Measurements from ENCODE around the gene EPHA4.
"Not testable (repeated sequence)": the region's sequence is repeated elsewhere in the genome, so short reads cannot be mapped to it uniquely, and the experiment has no call there.

EPHA4 gene

GRCh38 chr2:221539246-221539645 is 32.9 kb downstream of the EPHA4 start:
- no peak for DNase-seq (ENCODE audit: low read depth in 2 of 3, low spot score in 2 of 3)

- no peak for DNase-seq (ENCODE audit: low read depth in 2 of 3, low spot score in 2 of 3)
These were observed 36.3 kb downstream of the EPHA4 start for GRCh38 chr2:221535824-221536223.

- DNase-seq (ENCODE audit: low read depth in 2 of 3, low spot score in 2 of 3): no peak
These were observed 38.8 kb downstream of the EPHA4 start for GRCh38 chr2:221533299-221533698.

GRCh38 chr2:221532641-221533040 is 39.5 kb downstream of the EPHA4 start:
- no peak for DNase-seq (ENCODE audit: low read depth in 2 of 3, low spot score in 2 of 3)

GRCh38 chr2:221530653-221531037 is 41.5 kb downstream of the EPHA4 start:
- no peak for DNase-seq (ENCODE audit: low read depth in 2 of 3, low spot score in 2 of 3)

GRCh38 chr2:221529943-221530652 is 42.0 kb downstream of the EPHA4 start:
- no peak for DNase-seq (ENCODE audit: low read depth in 2 of 3, low spot score in 2 of 3)

- DNase-seq (ENCODE audit: low read depth in 2 of 3, low spot score in 2 of 3): no peak
These were observed 42.7 kb downstream of the EPHA4 start for GRCh38 chr2:221529177-221529942.

- no peak for DNase-seq (ENCODE audit: low read depth in 2 of 3, low spot score in 2 of 3)
These were observed 44.3 kb downstream of the EPHA4 start for GRCh38 chr2:221527776-221528309.

- DNase-seq (ENCODE audit: low read depth in 2 of 3, low spot score in 2 of 3): no peak
These were observed 47.9 kb downstream of the EPHA4 start for GRCh38 chr2:221524158-221524557.

- no peak for DNase-seq (ENCODE audit: low read depth in 2 of 3, low spot score in 2 of 3)
These were observed 50.8 kb downstream of the EPHA4 start for GRCh38 chr2:221521233-221521845.

GRCh38 chr2:221518935-221519625 is 53.0 kb downstream of the EPHA4 start:
- no peak for DNase-seq (ENCODE audit: low read depth in 2 of 3, low spot score in 2 of 3)

- no peak for DNase-seq (ENCODE audit: low read depth in 2 of 3, low spot score in 2 of 3)
These were observed 53.7 kb downstream of the EPHA4 start for GRCh38 chr2:221518201-221518934.

GRCh38 chr2:221517696-221518151 is 54.4 kb downstream of the EPHA4 start:
- peak; percentile 8 to 47 (median 29) for DNase-seq (ENCODE audit: low read depth in 2 of 3, low spot score in 2 of 3)

GRCh38 chr2:221517146-221517695 is 54.9 kb downstream of the EPHA4 start:
- no peak for DNase-seq (ENCODE audit: low read depth in 2 of 3, low spot score in 2 of 3)

- DNase-seq (ENCODE audit: low read depth in 2 of 3, low spot score in 2 of 3): no peak
These were observed 56.2 kb downstream of the EPHA4 start for GRCh38 chr2:221515864-221516263.

GRCh38 chr2:221514305-221515040 is 57.6 kb downstream of the EPHA4 start:
- DNase-seq (ENCODE audit: low read depth in 2 of 3, low spot score in 2 of 3): no peak

- DNase-seq (ENCODE audit: low read depth in 2 of 3, low spot score in 2 of 3): no peak
These were observed 58.9 kb downstream of the EPHA4 start for GRCh38 chr2:221513232-221513631.

GRCh38 chr2:221511325-221511724 is 60.8 kb downstream of the EPHA4 start:
- DNase-seq (ENCODE audit: low read depth in 2 of 3, low spot score in 2 of 3): not testable (repeated sequence)

- no peak for DNase-seq (ENCODE audit: low read depth in 2 of 3, low spot score in 2 of 3)
These were observed 65.6 kb downstream of the EPHA4 start for GRCh38 chr2:221506469-221506868.

- DNase-seq (ENCODE audit: low read depth in 2 of 3, low spot score in 2 of 3): no peak
These were observed 66.5 kb downstream of the EPHA4 start for GRCh38 chr2:221505605-221506004.
